ENCODE measurements around the gene DYNC1I1.

DYNC1I1 gene

GRCh38 chr7:96009148-96009547 lies 236.8 kb downstream of the DYNC1I1 start:
- in situ Hi-C loops (cut with HindIII; ENCODE audit: low sequenced_read_pairs) = no loop called here

DNA sequence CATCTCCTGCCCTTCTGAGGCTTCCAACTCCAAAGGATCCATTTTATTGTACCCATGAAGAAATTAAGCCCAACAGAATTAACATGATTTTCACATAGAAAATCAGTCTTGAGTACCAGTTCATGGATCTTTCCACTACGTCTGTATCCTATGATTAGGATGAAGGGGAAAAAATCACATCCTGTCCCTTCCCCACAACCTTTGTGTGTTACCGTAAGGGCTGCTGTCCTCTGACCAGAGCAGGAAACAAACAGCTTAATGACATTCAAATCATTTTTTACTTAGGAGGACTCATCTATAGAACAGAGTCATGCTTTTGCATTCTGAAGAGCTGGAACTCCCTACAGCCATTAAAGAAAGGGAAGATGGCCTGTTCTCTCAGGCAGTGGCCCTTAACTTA lies 241.5 kb downstream of the DYNC1I1 start:
- in situ Hi-C loops (cut with HindIII; ENCODE audit: low sequenced_read_pairs) = no loop called here

- in situ Hi-C loops (cut with HindIII; ENCODE audit: low sequenced_read_pairs) = no loop called here
Observed at GRCh38 chr7:96014617-96015016, 242.3 kb downstream of the DYNC1I1 start.

DNA sequence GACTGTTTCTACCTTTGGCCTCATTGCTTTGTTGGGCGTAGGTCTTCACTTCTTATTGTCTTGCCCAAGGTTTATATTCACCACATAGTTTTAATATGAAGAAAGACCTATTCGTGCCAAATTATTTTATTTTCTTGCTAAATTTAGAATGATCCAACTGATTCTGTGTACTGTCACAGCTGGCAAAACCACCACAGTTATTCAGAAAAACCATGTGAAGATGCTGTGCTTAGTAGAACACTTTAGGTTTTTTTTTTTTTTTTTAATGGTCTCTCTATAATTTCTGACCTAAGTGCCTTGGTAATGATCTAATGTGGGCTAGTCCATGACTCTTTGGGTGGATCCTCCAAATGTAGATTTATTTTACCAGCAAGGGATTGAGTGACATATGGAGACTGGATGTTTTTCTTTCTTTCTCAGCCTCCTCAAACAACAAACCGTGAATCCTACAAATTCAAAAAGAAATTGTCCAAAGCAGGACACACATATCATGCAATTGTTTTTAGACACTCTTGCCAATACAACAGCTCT lies 243.8 kb downstream of the DYNC1I1 start:
- in situ Hi-C loops (cut with HindIII; ENCODE audit: low sequenced_read_pairs) = no loop called here

DNA sequence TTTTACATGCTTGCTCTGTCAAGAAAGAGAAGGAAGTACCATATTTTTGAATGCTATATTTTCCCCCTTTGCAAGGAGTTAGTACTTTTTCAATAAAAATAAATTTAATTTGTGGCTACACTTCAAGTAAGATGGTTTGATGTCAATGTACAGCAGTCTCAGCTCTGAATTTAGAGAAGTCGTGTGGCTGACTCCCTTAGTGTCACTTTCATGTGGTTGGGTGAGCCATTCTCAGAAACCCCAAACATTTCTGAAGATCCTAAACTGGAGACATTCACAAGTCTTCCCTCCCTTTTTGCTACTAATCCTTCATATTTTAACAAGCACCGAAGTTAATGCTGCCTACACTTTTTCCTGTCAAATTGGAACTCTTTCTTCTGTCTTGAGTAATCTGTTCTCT lies 244.4 kb downstream of the DYNC1I1 start:
- in situ Hi-C loops (cut with HindIII; ENCODE audit: low sequenced_read_pairs) = no loop called here

- in situ Hi-C loops (cut with HindIII; ENCODE audit: low sequenced_read_pairs) = no loop called here
Observed at GRCh38 chr7:96017877-96018276, 245.5 kb downstream of the DYNC1I1 start.

- in situ Hi-C loops (cut with HindIII; ENCODE audit: low sequenced_read_pairs) = no loop called here
Observed at GRCh38 chr7:96021568-96021967, 249.2 kb downstream of the DYNC1I1 start.

GRCh38 chr7:96023387-96023786 lies 251.0 kb downstream of the DYNC1I1 start:
- in situ Hi-C loops (cut with HindIII; ENCODE audit: low sequenced_read_pairs) = no loop called here

- in situ Hi-C loops (cut with HindIII; ENCODE audit: low sequenced_read_pairs) = no loop called here
Observed at GRCh38 chr7:96026010-96026409, 253.7 kb downstream of the DYNC1I1 start.

GRCh38 chr7:96026611-96027010 lies 254.3 kb downstream of the DYNC1I1 start:
- in situ Hi-C loops (cut with HindIII; ENCODE audit: low sequenced_read_pairs) = no loop called here

DNA sequence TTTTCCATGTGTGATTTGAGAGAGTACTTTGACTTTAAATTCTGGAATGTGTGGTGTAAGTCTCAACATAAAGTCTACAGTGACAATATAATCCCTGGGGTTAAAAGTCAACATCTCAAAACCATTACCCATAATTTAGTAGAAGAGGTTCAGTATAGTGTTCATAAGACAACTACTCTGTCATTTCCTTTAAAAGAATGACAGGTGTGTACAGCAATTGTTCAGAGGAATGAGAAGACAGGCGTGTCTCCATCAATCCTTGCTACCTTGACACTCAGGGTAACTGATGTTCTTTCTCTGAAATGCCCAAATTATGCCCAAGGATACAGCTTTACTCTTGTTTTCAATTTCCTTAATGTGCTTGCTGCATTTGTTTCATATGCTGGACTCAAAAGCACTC lies 256.4 kb downstream of the DYNC1I1 start:
- in situ Hi-C loops (cut with HindIII; ENCODE audit: low sequenced_read_pairs) = no loop called here

- in situ Hi-C loops (cut with HindIII; ENCODE audit: low sequenced_read_pairs) = no loop called here
Observed at GRCh38 chr7:96033009-96033598, 260.8 kb downstream of the DYNC1I1 start.

GRCh38 chr7:96034940-96035727 lies 262.8 kb downstream of the DYNC1I1 start:
- in situ Hi-C loops (cut with HindIII; ENCODE audit: low sequenced_read_pairs) = no loop called here

GRCh38 chr7:96040250-96040772 lies 268.0 kb downstream of the DYNC1I1 start:
- in situ Hi-C loops (cut with HindIII; ENCODE audit: low sequenced_read_pairs) = no loop called here

DNA sequence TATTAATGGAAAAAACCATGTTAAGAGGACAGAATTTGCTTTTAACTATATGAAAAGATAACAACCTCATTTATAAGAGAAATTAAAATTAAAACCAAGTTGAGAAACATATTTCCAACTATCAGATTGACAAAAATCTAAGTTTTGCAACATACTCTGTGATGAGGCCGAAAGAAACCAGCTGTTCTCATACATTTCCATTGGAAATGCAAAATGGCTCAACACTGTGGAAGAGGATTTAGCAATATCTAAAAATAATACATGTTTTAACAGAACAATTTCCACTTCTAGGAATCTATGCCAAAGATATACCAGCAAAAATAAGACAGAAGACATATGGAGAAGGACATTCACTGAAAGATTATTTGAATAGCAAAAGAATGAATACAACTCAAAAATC lies 268.8 kb downstream of the DYNC1I1 start:
- in situ Hi-C loops (cut with HindIII; ENCODE audit: low sequenced_read_pairs) = no loop called here

GRCh38 chr7:96045181-96045580 lies 272.8 kb downstream of the DYNC1I1 start:
- in situ Hi-C loops (cut with HindIII; ENCODE audit: low sequenced_read_pairs) = no loop called here

DNA sequence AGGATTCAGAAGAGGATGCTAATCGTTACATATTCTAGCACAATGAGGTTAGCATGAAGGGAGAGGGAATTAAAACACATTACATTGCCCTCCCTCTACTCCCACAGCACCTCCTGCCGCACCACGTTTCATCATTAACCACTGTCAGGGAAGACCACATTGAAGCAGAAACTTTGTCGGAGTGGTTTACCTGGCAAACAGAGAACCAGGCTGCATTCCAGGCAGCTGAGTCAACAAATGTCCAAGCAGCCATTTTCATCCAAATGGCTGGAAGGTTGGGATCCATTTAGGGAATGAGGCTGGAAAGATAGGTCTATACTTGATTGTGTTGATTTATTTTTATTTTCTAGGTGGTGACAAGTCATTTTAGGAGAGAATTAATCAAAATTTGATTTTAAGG lies 273.6 kb downstream of the DYNC1I1 start:
- in situ Hi-C loops (cut with HindIII; ENCODE audit: low sequenced_read_pairs) = no loop called here

DNA sequence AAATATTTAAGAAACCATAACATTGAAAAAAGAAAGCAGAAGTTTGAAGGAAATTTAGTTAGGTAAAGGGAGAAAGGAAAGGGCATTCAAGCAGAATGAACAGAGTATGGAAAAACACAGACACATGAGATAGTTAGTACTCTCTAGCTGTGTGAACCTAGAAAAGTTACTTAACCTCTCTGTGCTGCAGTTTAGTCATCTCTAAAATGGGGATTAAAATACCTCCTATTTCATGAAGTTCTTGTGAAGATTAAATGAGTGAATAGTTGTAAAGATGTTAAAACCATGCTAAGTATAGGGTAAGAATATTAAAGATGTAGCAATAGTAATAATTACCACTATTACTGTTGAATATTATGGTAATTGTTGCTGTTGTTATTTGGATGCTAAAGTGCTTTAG lies 279.9 kb downstream of the DYNC1I1 start:
- in situ Hi-C loops (cut with HindIII; ENCODE audit: low sequenced_read_pairs) = no loop called here

DNA sequence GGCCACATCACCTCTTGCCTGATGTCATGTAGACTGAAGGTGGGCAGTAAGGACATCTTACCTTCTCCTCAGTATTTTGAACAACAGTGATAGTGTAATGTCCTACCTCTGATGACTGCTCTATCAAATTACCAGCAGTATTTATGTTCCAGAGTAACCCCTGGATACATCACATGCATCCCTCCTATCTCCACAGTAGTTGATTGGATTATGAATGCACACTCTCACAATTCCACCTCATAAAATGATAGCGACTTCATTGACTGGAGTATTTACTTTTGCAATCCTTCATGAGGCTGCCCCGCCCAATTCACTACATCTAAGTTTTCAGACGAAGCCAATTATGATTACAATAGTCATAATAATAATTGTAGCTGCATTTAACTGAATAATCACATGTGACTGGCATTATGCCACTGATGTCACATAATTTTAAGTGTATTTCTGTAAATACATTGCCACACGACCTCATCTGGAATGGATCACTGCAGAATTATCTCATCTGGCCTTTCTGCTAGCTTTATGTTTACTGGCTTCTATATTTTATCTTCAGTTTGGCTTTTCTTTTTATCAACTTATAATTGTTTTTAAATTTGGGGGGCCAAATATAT lies 280.6 kb downstream of the DYNC1I1 start:
- in situ Hi-C loops (cut with HindIII; ENCODE audit: low sequenced_read_pairs) = no loop called here

GRCh38 chr7:96055717-96056116 lies 283.4 kb downstream of the DYNC1I1 start:
- in situ Hi-C loops (cut with HindIII; ENCODE audit: low sequenced_read_pairs) = no loop called here

- in situ Hi-C loops (cut with HindIII; ENCODE audit: low sequenced_read_pairs) = no loop called here
Observed at GRCh38 chr7:96059075-96059474, 286.7 kb downstream of the DYNC1I1 start.

DNA sequence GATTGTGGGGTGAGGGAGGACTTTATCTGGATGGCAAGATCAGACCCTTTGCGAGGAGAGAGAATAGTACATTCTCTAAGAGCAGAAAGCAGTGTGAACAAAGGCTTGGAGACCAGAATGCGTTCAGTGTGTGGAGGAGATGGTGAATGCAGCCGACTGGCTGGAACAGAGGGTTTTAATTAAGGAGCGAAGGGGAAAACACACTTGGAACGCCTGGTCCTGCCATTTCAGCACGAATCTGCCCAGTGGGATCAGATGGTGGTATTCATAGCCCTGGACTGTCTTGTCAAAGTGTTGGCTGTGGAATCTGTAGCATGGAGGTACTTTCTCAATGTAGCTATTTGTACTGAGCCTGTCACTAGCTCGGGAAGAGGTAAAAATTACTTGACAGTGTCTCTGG lies 288.7 kb downstream of the DYNC1I1 start:
- in situ Hi-C loops (cut with HindIII; ENCODE audit: low sequenced_read_pairs) = no loop called here
